Measurements from ENCODE around the gene CNOT6L. TPM values are rescaled to one million over a fixed set of nuclear protein-coding genes. Genes with fewer than 3 reads are reported as not detected.

The CNOT6L gene
- 46.4 TPM for total RNA-seq

DNA sequence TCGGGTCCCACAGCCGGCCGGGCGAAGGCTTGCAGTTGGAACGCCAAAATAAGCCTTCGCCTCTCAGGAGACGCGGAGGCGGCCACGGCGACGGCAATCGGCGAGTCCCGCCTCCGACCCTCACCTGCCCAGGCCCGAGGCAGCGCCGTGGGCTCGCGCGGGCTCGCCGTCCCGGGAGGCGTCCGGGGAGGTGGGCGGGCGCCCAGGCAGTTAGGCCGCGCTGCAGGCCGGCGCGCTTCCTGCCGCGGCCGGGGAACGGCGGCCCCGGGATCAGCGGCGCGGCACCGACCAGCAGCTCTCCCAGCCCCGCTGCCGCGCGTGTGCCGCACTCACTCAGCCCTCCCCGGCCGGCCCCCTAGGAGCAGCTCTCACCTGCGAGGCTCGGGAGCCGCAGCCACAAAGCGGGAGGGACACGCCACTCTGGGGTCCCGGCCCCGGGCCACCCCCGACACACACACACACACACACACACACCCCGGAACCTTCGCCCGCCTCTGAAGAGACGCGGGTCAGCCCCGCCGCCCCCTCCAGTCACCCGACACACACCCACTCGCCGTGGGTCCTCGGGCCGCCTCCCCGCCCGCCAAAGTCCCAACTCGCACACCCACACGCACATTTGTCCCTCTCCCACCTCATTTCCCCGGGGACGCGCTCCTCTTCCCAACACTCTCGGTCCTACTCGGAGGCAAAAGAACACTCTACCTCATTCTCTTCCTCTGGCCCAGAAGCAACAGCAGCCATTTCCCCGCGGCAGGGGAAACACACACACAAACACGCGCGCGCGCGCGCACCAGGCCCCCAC, at the start of gene CNOT6L:
Gene CNOT6L (minus strand): TSS at position 767 of the 802 bp plus-strand sequence. CDS start 60 bp downstream, at position 707.

DNA sequence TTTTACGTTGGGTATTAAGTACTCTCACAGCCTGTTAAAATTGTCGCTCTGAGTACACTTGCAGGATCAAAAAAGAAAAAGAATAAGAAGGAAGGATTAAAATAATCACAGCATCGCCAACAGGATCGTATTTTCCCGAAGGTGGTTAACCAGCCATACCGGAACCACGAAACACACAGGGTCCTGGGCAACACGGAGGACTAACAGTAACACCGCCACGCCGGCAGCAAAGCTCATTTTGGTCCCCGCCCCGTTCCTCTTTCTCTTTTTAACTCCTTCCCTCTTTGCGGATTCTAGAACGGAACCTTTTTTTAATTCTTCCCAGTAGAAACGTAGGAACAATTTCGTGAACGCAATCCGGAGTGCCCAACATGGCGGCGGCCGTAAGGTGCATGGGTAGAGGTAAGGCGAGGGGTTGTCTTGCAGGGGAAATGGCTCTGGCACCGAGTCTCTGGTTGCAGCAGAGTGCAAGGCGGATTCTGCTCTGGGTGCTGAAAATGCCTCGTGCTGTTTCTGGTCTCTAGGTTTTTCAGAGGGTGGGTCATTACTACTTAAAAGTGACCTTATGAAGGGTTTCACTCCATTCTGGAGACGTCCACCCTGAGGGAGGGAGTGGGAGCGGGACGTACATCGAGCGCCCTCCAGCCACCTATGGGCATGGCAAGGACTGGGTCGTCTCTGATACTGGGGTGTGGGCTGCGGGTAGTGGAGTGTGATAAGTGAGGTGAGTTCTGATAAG, 43.5 kb upstream of the CNOT6L start, which contains the start of gene MRPL1:
Gene MRPL1 (plus strand): TSS at position 353 of the 739 bp plus-strand sequence. CDS start 19 bp downstream, at position 372.

Small RNA genes lying within 50 kb of the gene (small RNA-seq; reads per million reads assigned to genes)
- gene AC112225.1 = not detected
- gene RF00612 = not detected

Other genes starting within 250 kb of the CNOT6L start
- gene CXCL13, start 213.5 kb downstream of the CNOT6L start, total RNA-seq = not detected
- gene MRPL1, start 43.5 kb upstream of the CNOT6L start, total RNA-seq = 49.1 TPM
- 47.7 TPM for gene FRAS1, start 238.0 kb upstream of the CNOT6L start, total RNA-seq

Measured in diencephalon (tissue), 1 donor.